ENCODE data around the gene SEPHS1.
"Not testable (repeated sequence)": the region's sequence is repeated elsewhere in the genome, so short reads cannot be mapped to it uniquely, and the experiment has no call there.

Gene SEPHS1

DNA sequence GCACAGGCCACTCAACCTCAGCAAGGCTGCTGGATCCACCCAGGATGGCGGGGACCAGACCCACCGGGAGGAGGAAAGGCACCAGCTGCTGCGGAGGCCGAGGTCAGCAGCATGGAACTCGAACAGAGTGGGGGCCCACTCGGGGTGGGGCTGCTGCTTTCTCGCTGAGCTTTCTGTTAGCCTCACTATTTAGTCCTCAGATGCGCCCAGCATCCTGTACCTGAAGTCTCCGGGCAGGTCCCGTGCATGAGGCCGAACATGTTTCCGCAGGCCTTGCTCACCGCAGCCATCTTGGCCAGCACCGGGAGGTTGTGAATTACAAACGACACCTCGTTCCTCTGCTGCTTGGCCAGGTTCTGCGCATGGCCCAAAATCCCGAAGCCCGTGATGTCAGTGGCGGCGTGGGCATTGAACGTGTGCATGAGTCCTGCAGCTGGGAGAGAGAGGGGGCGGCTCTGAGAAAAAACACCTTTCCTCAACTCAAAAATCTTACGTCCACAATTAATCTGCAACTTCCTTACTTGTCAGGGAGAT lies 25.4 kb downstream of the SEPHS1 start:
- no peak for DNase-seq

- DNase-seq: no peak
Measured at GRCh38 chr10:13321576-13321975, 26.5 kb downstream of the SEPHS1 start.

- no peak for DNase-seq
Measured at GRCh38 chr10:13319166-13319565, 28.9 kb downstream of the SEPHS1 start.

GRCh38 chr10:13317474-13317873 lies 30.6 kb downstream of the SEPHS1 start:
- DNase-seq: no peak

- no peak for DNase-seq
Measured at GRCh38 chr10:13316635-13317311, 31.3 kb downstream of the SEPHS1 start.

GRCh38 chr10:13315361-13315760 lies 32.7 kb downstream of the SEPHS1 start:
- no peak for DNase-seq

DNA sequence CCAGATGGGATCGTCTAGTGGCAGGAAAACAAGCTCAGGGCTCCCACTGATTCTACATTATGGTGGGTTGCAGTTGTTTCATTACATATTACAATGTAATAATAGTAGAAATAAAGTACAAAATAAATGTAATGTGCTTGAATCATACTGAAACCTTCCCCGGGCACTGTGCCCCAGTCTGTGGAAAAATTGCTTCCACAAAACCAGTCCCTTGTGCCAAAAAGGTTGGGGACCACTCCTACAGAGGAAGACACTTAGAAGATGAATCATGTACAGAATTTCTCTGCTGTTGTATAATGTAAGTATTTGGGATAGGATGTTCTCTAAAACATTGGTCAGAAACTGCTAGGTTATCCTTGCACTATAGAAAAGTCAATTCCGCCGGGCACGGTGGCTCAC lies 36.9 kb downstream of the SEPHS1 start:
- no peak for DNase-seq

DNA sequence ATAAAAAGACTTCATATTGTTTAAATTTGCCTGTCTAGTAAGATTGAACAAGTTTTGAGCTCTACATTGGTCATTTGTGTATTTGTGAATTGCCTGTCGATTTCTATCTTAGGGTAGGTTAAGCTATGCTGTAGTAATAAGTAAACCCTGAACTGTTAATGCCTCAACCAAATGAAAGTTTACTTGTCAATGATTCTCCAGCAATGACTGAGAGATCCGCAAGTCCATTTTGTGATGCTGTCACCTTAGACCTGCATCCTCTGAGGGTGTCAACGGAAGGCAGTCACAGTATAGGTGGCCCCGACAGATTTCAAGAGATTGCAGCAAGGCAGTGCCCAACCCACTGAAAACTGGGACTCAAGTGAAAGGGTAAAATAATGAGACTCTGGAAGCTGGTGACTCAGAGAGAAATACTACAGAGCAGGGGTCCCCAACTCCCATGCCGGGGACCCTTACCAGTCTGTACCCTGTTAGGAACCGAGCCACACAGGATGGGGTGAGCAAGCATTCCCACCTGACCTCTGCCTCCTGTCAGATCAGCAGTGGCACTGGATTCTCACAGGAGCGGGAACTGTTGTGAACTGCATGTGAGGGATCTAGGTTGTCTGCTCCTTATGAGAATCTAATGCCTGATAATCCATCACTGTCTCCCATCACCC lies 37.4 kb downstream of the SEPHS1 start:
- DNase-seq: no peak

- no peak for DNase-seq
Measured at GRCh38 chr10:13309792-13310191, 38.3 kb downstream of the SEPHS1 start.

DNA sequence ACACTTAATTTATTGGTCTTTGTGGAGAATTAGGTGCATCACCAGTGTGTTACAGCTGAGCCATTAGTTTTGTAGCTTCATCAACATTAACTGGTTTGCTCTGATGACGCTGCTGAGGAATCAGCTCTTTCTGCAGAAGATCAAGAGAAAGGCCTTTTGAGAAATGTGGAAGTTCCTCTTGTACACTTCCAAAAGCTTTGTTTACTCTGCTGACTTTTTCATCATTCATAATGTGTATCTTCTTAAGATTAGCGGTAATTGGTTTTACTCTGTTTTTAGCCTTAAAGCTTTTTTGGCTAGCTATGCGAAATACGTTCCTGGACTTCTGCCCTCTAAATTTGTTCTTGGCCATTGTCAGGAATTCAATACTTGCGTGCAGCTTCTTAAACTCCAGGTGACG lies 40.0 kb downstream of the SEPHS1 start:
- no peak for DNase-seq

GRCh38 chr10:13306103-13306502 lies 42.0 kb downstream of the SEPHS1 start:
- DNase-seq: no peak

DNA sequence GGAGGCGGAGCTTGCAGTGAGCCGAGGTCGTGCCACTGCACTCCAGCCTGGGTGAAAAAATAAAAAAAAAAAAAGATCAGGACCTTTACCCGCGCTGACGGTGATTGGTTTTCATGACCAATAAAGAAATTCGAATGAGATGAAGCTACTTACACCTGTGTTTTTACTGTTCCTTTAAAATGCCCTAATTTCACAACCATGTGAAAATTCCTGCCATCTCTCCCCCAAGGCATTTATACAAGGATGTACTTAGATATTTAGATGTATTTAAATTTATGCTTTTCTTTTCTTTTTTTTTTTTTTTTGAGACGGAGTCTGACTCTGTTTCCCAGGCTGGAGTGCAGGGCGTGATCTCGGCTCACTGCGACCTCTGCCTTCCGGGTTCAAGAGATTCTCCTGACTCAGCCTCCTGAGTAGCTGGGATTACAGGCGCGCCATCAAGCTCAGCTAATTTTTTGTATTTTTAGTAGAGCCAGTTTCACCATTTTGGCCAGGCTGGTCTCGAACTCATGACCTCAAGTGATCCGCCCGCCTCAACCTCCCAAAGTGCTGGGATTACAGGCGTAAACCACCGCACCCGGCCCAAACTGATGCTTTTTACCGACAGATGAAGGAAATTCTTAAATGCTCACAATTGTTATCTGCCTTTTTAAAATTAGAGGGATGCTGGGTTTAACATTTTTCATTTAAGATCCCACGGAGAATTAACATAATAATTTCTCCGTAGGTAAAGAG lies 45.1 kb downstream of the SEPHS1 start:
- no peak for DNase-seq

- peak; percentile 87 for DNase-seq
Measured at GRCh38 chr10:13299437-13300287, 48.4 kb downstream of the SEPHS1 start, which contains the start of gene PHYH. PHYH (minus strand) TSS chr10:13300064; CDS start chr10:13300042, 22 bp downstream.

DNA sequence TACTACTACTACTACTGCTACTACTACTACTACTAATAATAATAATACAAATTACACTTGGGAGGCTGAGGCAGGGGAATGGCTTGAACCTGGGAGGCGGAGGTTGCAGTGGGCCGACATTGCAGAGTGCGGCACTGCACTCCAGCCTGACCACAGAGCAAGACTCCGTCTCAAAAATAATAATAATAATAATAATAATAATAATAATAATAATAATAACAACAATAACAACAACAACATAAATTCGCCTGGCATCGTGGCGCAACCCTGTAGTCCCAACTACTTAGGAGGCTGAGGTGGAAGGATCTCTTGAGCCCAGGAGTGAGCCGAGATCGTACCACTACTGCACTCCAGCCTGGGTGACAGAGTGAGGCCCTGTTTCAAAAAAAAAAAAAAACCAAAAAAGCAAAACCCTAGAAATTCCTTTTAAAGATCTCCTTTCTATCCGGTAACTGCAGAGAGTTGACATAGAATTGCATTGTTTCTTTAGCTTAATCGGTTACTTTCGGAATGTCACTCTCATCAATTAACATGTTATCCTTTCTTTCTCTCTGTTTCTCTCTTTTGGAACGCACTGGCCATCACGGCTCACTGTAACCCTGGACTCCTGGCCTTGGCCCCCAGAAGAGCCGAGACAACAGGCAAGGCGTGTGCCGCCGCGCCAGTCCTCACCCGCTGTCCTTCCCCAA lies 49.2 kb downstream of the SEPHS1 start:
- no peak for DNase-seq

DNA sequence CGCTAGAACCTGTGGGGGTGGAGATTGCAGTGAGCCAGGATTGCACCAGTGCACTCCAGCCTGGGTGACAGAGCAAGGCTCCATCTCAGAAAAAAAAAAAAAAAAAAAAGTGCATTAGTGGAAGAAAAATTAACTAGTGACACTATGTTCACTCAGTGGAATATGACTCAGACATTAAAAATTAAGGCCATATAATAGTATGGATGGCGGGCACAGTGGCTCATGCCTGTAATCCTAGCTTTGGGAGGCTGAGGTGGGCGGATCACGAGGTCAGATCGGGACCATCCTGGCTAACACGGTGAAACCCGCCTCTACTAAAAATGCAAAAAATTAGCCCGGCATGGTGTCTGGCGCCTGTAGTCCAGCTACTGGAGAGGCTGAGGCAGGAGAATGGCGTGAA lies 51.6 kb downstream of the SEPHS1 start:
- DNase-seq: no peak

- no peak for DNase-seq
Measured at GRCh38 chr10:13294784-13295183, 53.3 kb downstream of the SEPHS1 start.

DNA sequence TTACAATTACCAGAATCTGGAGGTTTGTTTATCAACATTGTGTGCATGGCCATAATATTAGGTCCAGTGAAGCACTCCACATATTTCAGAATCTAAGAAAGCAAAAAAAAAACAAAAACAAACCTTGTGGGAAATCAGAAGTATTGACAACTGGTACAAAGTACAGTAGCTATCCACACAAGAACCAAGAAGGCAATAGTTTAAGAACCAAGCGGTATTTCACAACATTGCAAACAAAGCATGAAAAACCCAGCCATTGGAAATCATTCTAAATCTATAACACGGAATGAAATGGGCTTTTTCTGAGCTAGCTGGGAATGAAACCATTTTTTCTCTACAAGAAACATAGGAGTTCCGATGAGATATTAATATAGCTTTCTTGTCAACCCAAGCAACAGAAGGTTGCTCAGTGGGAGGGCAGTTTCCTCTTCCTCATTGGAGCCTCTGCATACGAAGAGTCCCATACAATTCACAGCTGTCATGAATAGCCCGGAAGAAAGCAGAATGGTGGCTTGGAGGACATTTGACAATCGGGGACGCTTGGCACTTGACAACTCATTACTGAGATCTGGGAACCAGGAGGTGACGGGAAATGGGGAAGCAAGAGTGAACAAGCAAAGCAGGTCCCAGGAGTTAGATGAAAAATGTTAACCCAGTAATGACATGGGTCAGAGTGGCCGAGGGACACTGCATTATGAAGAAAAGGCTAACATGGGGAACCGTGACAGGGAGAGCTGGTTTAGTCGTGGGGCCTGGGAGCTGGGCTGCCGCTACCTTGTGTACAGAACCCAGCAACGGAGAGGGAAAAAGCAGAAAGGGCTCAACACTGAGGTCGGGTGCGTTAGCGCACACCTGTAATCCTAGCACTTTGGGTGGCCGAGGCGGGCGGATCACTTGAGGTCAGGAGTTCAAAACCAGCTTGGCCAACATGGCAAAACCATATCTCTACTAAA lies 56.0 kb downstream of the SEPHS1 start:
- no peak for DNase-seq

DNA sequence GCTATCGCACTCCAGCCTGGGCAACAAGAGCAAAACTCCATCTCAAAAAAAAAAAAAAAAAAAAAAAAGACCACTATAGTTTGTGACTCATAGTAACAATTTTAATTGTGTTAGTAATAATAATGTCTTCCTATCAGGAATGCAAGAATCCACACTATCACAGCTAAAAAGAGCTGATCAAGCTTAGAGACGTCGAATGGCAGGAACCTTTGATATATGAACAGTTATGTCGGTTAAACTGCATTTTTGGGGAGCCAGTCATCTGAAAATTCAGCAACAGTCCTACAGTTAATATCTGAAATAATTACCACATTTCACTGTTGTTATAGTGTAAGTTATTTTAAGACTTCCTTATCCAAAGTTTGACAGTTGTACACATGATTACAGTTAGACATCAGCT lies 57.0 kb downstream of the SEPHS1 start:
- DNase-seq: no peak

DNA sequence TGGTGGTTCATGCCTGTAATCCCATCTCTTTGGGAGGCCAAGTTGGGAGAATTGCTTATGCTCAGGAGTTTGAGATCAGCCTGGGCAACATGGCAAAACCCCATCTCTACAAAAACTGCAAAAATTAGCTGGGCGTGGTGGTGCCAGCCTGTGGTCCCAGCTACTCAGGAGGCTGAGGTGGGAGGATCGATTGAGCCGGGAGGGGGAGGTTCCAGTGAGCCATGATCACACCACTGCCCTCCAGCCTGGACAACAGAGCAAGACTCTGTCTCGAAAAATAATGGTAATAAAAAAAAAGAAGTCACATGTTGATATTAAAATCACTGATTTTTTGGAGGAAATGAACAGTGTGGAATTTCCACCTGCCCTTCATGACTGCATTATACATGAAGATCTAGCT lies 64.0 kb downstream of the SEPHS1 start:
- no peak for DNase-seq

DNA sequence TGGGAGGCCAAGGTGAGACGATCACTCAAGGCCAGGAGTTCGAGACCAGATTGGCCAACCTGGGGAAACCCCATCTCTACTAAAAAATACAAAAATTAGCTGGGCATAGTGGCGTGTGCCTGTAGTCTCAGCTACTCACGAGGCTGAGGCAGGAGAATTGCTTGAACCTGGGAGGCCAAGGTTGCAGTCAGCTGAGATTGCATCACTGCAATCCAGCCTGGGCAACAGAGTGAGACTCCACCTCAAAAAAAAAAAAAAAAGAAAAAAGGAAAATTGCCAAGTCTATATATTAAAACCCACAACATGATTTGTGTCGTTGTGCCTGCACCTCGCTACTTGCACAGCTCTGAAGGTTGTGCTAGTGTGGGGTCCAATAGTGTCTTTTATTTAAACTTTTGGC lies 65.7 kb downstream of the SEPHS1 start:
- not testable (repeated sequence) for DNase-seq

Measured in CD4-positive, alpha-beta T cell treated with Interleukin-17A for 1 hour (primary cell).